IMR-90 (cell line): Measurements from ENCODE around the gene BCAS1.

Experiments used
- FOS ChIP-seq: fragments of 150-350 bp; IDR thresholded peaks from 2 replicates; pipeline ENCODE4 v1.6.1; 2016; ENCODE audit warnings: low read depth, low read length
- POLR2A ChIP-seq: IDR thresholded peaks from 2 replicates; pipeline ENCODE4 v1.6.1; 2012; ENCODE audit warnings: mild to moderate bottlenecking, low read depth, low read length
- RAD21 ChIP-seq: IDR thresholded peaks from 2 replicates; pipeline ENCODE4 v1.6.1; 2012; ENCODE audit warnings: low read length, improper control_type of control experiment
- RCOR1 ChIP-seq: IDR thresholded peaks from 2 replicates; pipeline ENCODE4 v1.6.1; 2012; ENCODE audit warnings: mild to moderate bottlenecking, low read length, improper control_type of control experiment; ENCODE audit not compliant: insufficient replicate concordance
- RFX5 ChIP-seq: IDR thresholded peaks from 2 replicates; pipeline ENCODE4 v1.8.0; 2012; ENCODE audit warnings: low read depth, mild to moderate bottlenecking, low read length, moderate library complexity
- TF ChIP-seq, protein P1 (sequence below): conservative IDR thresholded peaks from 2 replicates; pipeline ENCODE4 v1.5.1; 2012; ENCODE audit warnings: mild to moderate bottlenecking, low read depth, low read length, improper control_type of control experiment

DNA sequence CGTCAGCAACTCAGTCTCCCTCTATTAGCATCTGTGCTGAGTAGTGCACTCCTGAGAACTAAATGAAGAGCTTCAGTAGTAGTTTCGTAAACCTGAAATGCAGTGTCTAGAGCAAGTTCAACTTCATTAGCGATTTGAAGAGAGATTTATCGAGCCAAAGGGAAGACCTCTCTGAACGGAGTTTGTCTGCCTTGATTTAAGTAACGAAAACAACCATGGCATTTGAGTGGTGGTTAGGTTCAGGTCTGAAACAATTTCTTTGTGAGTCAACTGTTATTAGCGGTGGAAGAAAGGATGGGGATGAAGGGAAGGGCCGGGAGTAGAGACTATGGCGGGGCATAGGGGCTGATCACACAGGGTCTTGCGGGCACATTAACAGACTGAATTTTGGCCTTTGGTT, 150.5 kb downstream of the BCAS1 start:
- TF ChIP-seq, protein P1, sequence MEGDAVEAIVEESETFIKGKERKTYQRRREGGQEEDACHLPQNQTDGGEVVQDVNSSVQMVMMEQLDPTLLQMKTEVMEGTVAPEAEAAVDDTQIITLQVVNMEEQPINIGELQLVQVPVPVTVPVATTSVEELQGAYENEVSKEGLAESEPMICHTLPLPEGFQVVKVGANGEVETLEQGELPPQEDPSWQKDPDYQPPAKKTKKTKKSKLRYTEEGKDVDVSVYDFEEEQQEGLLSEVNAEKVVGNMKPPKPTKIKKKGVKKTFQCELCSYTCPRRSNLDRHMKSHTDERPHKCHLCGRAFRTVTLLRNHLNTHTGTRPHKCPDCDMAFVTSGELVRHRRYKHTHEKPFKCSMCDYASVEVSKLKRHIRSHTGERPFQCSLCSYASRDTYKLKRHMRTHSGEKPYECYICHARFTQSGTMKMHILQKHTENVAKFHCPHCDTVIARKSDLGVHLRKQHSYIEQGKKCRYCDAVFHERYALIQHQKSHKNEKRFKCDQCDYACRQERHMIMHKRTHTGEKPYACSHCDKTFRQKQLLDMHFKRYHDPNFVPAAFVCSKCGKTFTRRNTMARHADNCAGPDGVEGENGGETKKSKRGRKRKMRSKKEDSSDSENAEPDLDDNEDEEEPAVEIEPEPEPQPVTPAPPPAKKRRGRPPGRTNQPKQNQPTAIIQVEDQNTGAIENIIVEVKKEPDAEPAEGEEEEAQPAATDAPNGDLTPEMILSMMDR: no peak
- TF ChIP-seq RAD21 (no peak), RFX5 (no peak), RCOR1 (no peak), FOS (no peak), POLR2A (no peak)
